Right lobe of liver (tissue), 4 donors: ENCODE measurements around the gene HTATSF1.

Source experiments
- CTCF ChIP-seq, 4 donors: fragments of 200-600 bp in 3 of 4; fragments of 450-650 bp in 1 of 4; IDR thresholded peaks; one replicate each; pipeline versions ENCODE4 v1.5.1 to v1.8.0; 2016 to 2022; ENCODE audit warnings: antibody characterized with exemption in 4 of 4, mild to moderate bottlenecking in 2 of 4
- POLR2A ChIP-seq: fragments of 450-650 bp; IDR thresholded peaks from one replicate; pipeline ENCODE4 v1.6.1; 2017; ENCODE audit warnings: antibody characterized with exemption, mild to moderate bottlenecking
- donor health status: DM: no; HTN: no; CAD: no.
- donor health status: DM: no; HTN: no; CAD: no.
- donor health status: DM: no; HTN: yes; CAD: no.

GRCh38 chrX:136491832-136492231 is 5.6 kb upstream of the HTATSF1 start:
- TF ChIP-seq CTCF (IDR thresholded peaks at IDR 0.05) (no peak), POLR2A (no peak)
